ENCODE data around the gene B4GALT1.

DNA sequence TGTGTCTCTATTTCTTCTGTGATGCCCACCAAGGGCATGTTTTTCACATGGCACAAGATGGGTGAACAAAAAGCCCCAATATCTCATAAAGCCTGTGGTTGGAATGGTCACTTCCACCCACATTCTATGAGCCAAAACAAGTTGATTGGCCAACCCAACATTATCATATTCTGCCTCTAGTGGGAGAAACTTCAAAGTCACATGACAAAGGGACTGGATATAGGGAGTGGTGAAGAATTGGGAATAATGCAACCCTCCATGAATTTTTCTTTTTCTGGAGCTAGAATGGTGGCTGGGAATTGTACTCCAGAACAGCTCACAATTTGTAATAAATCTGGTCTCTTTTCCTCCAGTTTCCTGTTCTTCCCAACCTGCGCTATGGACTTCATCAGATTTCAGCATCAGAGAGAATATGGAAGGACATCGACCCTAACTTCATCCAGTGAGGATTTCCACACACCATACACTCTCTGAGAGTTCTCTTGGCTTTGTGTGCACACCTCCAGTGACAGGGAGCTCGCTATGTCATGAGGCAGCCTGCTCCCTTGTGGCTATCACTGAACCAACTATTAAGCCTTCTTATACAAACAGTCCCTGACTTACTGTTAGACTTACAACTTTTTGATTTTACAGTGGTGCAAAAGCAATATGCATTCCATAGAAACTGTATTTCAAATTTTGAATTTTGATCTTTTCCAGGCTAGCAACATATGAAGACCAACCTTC lies 12.0 kb upstream of the B4GALT1 start:
- no peak for TF ChIP-seq CTCF (IDR thresholded peaks at IDR 0.05)
- TF ChIP-seq POLR2A (IDR thresholded peaks at IDR 0.05) = no peak
- TF ChIP-seq EP300 (IDR thresholded peaks at IDR 0.05) = no peak
- no peak for TF ChIP-seq POLR2AphosphoS5 (IDR thresholded peaks at IDR 0.05)

Measured in sigmoid colon (tissue), 4 donors.